H1 (cell line): ENCODE measurements around the gene ATP13A3. TPM values are rescaled to one million over a fixed set of nuclear protein-coding genes. Genes with fewer than 3 reads are reported as not detected.

Experiments
- CTCF ChIA-PET: fragments of 300-600 bp; sonication (Branson Sonifier 250); formaldehyde crosslinking; loops from one replicate; lab custom pipeline; 2021; ENCODE audit not compliant: partially characterized antibody; lab: Charles Lee
- POLR2A ChIA-PET: fragments of 300-600 bp; sonication (Branson Sonifier 250); formaldehyde crosslinking; loops from one replicate; lab custom pipeline; 2021; ENCODE audit warnings: inconsistent platforms; ENCODE audit not compliant: partially characterized antibody; lab: Charles Lee
- DNase-seq, 2 experiments: peaks; one replicate each; pipeline versions ENCODE4 v3.0.0 to v3.0.0-alpha.2; 2010 to 2022; ENCODE audit warnings: low spot score in 2 of 2, low read depth in 1 of 2, mixed read lengths in 1 of 2
- FAIRE-seq: peaks from 2 replicates; lab custom pipeline; 2011; peaks lifted over from hg19 to GRCh38; lab: Jason Lieb, UNC
- H2AFZ ChIP-seq: 2 replicates; pipeline ENCODE4 v1.8.1; 2012; ENCODE audit warnings: low read length, inconsistent platforms
- H2AK5ac ChIP-seq: 2 replicates; pipeline ENCODE4 v1.6.1; 2013; ENCODE audit warnings: low read depth, low read length
- H2BK120ac ChIP-seq: replicated peaks from 2 replicates; pipeline ENCODE3; 2013; ENCODE audit warnings: low read depth, low read length, inconsistent platforms
- H2BK12ac ChIP-seq: 2 replicates; pipeline ENCODE4 v1.6.1; 2013; ENCODE audit warnings: low read depth, low read length
- H2BK15ac ChIP-seq: 2 replicates; pipeline ENCODE4 v1.6.1; 2013; ENCODE audit warnings: low read length
- H2BK20ac ChIP-seq: 2 replicates; pipeline ENCODE4 v1.6.1; 2013; ENCODE audit warnings: low read length
- H2BK5ac ChIP-seq: 2 replicates; pipeline ENCODE4 v1.6.1; 2013; ENCODE audit warnings: low read depth, low read length
- H3K14ac ChIP-seq: 2 replicates; pipeline ENCODE4 v1.6.1; 2013; ENCODE audit warnings: inconsistent platforms; ENCODE audit not compliant: insufficient read length
- H3K18ac ChIP-seq: 2 replicates; pipeline ENCODE4 v1.6.1; 2013; ENCODE audit warnings: low read length; ENCODE audit errors: extremely low read depth
- H3K23ac ChIP-seq: 2 replicates; pipeline ENCODE4 v1.6.1; 2013; ENCODE audit warnings: inconsistent platforms; ENCODE audit not compliant: insufficient read length
- H3K23me2 ChIP-seq: 2 replicates; pipeline ENCODE4 v1.6.1; 2013; ENCODE audit warnings: low read depth, low read length
- H3K27ac ChIP-seq: 2 replicates; pipeline ENCODE4 v1.6.1; 2011; ENCODE audit warnings: low read depth, low read length, inconsistent platforms
- H3K27me3 ChIP-seq, 4 experiments: replicated peaks in 1 of 4; 1 replicate in 1 of 4; 2 replicates in 3 of 4; pipeline versions ENCODE4 v1.6.1 to v1.8.1; 2011 to 2013; ENCODE audit warnings: low read length in 3 of 4, mild to moderate bottlenecking in 3 of 4, inconsistent platforms in 2 of 4, mixed read lengths in 2 of 4, moderate library complexity in 1 of 4; ENCODE audit not compliant: control insufficient read depth in 3 of 4, insufficient read depth in 3 of 4; ENCODE audit errors: extremely low read depth in 1 of 4
- H3K36me3 ChIP-seq, 4 experiments: 2 replicates each; pipeline versions ENCODE4 v1.6.1 to v1.8.1; 2011 to 2013; ENCODE audit warnings: mild to moderate bottlenecking in 4 of 4, low read length in 3 of 4, moderate library complexity in 2 of 4, control low read depth in 1 of 4, inconsistent platforms in 1 of 4; ENCODE audit not compliant: insufficient read depth in 4 of 4, control insufficient read depth in 2 of 4
- H3K4ac ChIP-seq: replicated peaks from 2 replicates; pipeline ENCODE3; 2013; ENCODE audit warnings: low read length, low read depth, mixed read lengths, inconsistent platforms; ENCODE audit not compliant: insufficient read length
- H3K4me1 ChIP-seq, 4 experiments: replicated peaks in 1 of 4; 1 replicate in 1 of 4; 2 replicates in 3 of 4; pipeline versions ENCODE4 v1.6.1 to v1.8.1; 2011 to 2013; ENCODE audit warnings: low read length in 3 of 4, inconsistent platforms in 2 of 4, mixed read lengths in 1 of 4; ENCODE audit not compliant: insufficient read depth in 4 of 4, control insufficient read depth in 3 of 4
- H3K4me2 ChIP-seq, 2 experiments: 2 replicates each; pipeline versions ENCODE4 v1.6.1 to v1.8.1; 2011 to 2013; ENCODE audit warnings: low read depth in 2 of 2, low read length in 2 of 2, control low read depth in 1 of 2, inconsistent platforms in 1 of 2, mild to moderate bottlenecking in 1 of 2; ENCODE audit not compliant: insufficient read depth in 1 of 2
- H3K4me3 ChIP-seq, 4 experiments: fragments of 200-600, 300-600 bp in 1 of 4; sonication (generic), shearing (Covaris generic), sonication (Bioruptor Twin) in 1 of 4; 2 replicates each; pipeline versions ENCODE4 v1.5.1 to v1.8.1; 2011 to 2016; ENCODE audit warnings: low read length in 4 of 4, low read depth in 3 of 4, control low read depth in 2 of 4, inconsistent platforms in 2 of 4, mild to moderate bottlenecking in 2 of 4, mixed read lengths in 1 of 4, moderate library complexity in 1 of 4; ENCODE audit not compliant: insufficient read depth in 2 of 4; ENCODE audit errors: extremely low read depth in 1 of 4
- H3K56ac ChIP-seq: replicated peaks from 2 replicates; pipeline ENCODE3; 2013; ENCODE audit warnings: low read depth, mild to moderate bottlenecking, mixed read lengths, low read length, inconsistent platforms; ENCODE audit not compliant: insufficient read length
- H3K79me1 ChIP-seq: 2 replicates; pipeline ENCODE4 v1.6.1; 2013; ENCODE audit warnings: low read depth, low read length, control low read depth
- H3K79me2 ChIP-seq, 2 experiments: 2 replicates each; pipeline versions ENCODE4 v1.6.1 to v1.8.1; 2012 to 2013; ENCODE audit warnings: low read length in 2 of 2, mild to moderate bottlenecking in 2 of 2, inconsistent platforms in 1 of 2; ENCODE audit not compliant: insufficient read depth in 2 of 2, control insufficient read depth in 1 of 2
- H3K9ac ChIP-seq, 4 experiments: replicated peaks in 1 of 4; 1 replicate in 1 of 4; 2 replicates in 3 of 4; pipeline versions ENCODE4 v1.6.1 to v1.8.1; 2011 to 2013; ENCODE audit warnings: low read depth in 3 of 4, low read length in 3 of 4, control low read depth in 2 of 4, mild to moderate bottlenecking in 2 of 4, moderate library complexity in 2 of 4, inconsistent platforms in 1 of 4; ENCODE audit errors: extremely low read depth in 1 of 4
- H3K9me3 ChIP-seq, 2 experiments: 2 replicates each; pipeline versions ENCODE4 v1.6.1 to v1.8.1; 2012 to 2013; ENCODE audit warnings: mild to moderate bottlenecking in 2 of 2, moderate library complexity in 2 of 2, control low read depth in 1 of 2, inconsistent platforms in 1 of 2, low read depth in 1 of 2, low read length in 1 of 2, mixed read lengths in 1 of 2; ENCODE audit not compliant: insufficient read depth in 2 of 2
- H4K20me1 ChIP-seq, 2 experiments: replicated peaks in 1 of 2; 2 replicates each; pipeline versions ENCODE3 to v1.8.1; 2011 to 2013; ENCODE audit warnings: inconsistent platforms in 2 of 2, low read length in 2 of 2, mild to moderate bottlenecking in 1 of 2; ENCODE audit not compliant: insufficient read depth in 2 of 2, control insufficient read depth in 1 of 2
- H4K5ac ChIP-seq: 2 replicates; pipeline ENCODE4 v1.6.1; 2013; ENCODE audit warnings: low read length, low read depth, mixed read lengths, inconsistent platforms; ENCODE audit not compliant: insufficient read length
- H4K8ac ChIP-seq: 2 replicates; pipeline ENCODE4 v1.8.0; 2013; ENCODE audit warnings: mild to moderate bottlenecking, moderate library complexity, low read length, inconsistent platforms; ENCODE audit not compliant: insufficient read depth; ENCODE audit errors: extremely low read depth
- H4K91ac ChIP-seq: replicated peaks from 2 replicates; pipeline ENCODE3; 2013; ENCODE audit warnings: low read length, mixed read lengths, inconsistent platforms; ENCODE audit not compliant: insufficient read length
- BACH1 ChIP-seq: IDR thresholded peaks from 2 replicates; pipeline ENCODE4 v1.6.1; 2012; ENCODE audit warnings: low read length, improper control_type of control experiment
- BCL11A ChIP-seq, 2 experiments: IDR thresholded peaks; one replicate each; pipeline ENCODE4 v1.6.1; 2011; ENCODE audit warnings: low read depth in 2 of 2, low read length in 2 of 2, mild to moderate bottlenecking in 2 of 2
- CEBPB ChIP-seq: IDR thresholded peaks from 2 replicates; pipeline ENCODE4 v1.6.1; 2012; ENCODE audit warnings: low read depth, low read length
- CHD2 ChIP-seq: IDR thresholded peaks from 2 replicates; pipeline ENCODE4 v1.6.1; 2012; ENCODE audit warnings: low read length, improper control_type of control experiment
- HDAC6 ChIP-seq: IDR thresholded peaks from one replicate; pipeline ENCODE4 v1.7.1; 2012; ENCODE audit warnings: low read depth, mild to moderate bottlenecking, inconsistent platforms, low read length, moderate library complexity
- PHF8 ChIP-seq: fragments of 200-600 bp; sonication (generic); conservative IDR thresholded peaks from 2 replicates; pipeline ENCODE4 v1.7.1; 2012; ENCODE audit warnings: low read depth, mild to moderate bottlenecking, inconsistent platforms, low read length, moderate library complexity
- RAD21 ChIP-seq, 2 experiments: IDR thresholded peaks in 1 of 2; conservative IDR thresholded peaks in 1 of 2; 2 replicates each; pipeline ENCODE4 v1.6.1; 2011; ENCODE audit warnings: low read depth in 2 of 2, low read length in 2 of 2, improper control_type of control experiment in 1 of 2, inconsistent platforms in 1 of 2, mild to moderate bottlenecking in 1 of 2, moderate library complexity in 1 of 2
- SAP30 ChIP-seq: fragments of 300-600 bp; sonication (generic); IDR thresholded peaks from 2 replicates; pipeline ENCODE4 v1.7.1; 2012; ENCODE audit warnings: low read length, moderate library complexity, mild to moderate bottlenecking, inconsistent platforms; ENCODE audit not compliant: insufficient read depth, insufficient replicate concordance
- SIRT6 ChIP-seq: IDR thresholded peaks from one replicate; pipeline ENCODE4 v1.7.1; 2012; ENCODE audit warnings: low read length, inconsistent platforms
- SP1 ChIP-seq: IDR thresholded peaks from 2 replicates; pipeline ENCODE4 v1.6.1; 2011; ENCODE audit warnings: low read depth, low read length
- SRF ChIP-seq: IDR thresholded peaks from 2 replicates; pipeline ENCODE4 v1.6.1; 2011; ENCODE audit warnings: mild to moderate bottlenecking, low read depth, low read length, moderate library complexity
- SUZ12 ChIP-seq: fragments of 200-600 bp; sonication (generic); IDR thresholded peaks from 2 replicates; pipeline ENCODE4 v1.6.1; 2012; ENCODE audit warnings: mild to moderate bottlenecking, inconsistent platforms, low read length, moderate library complexity, mixed read lengths
- TCF12 ChIP-seq: IDR thresholded peaks from 2 replicates; pipeline ENCODE4 v1.6.1; 2011; ENCODE audit warnings: low read depth, mild to moderate bottlenecking, low read length
- TEAD4 ChIP-seq: IDR thresholded peaks from 2 replicates; pipeline ENCODE4 v1.6.1; 2012; ENCODE audit warnings: low read depth, low read length, inconsistent platforms, mixed read lengths
- YY1 ChIP-seq: IDR thresholded peaks from 2 replicates; pipeline ENCODE4 v1.6.1; 2011; ENCODE audit warnings: low read depth, mild to moderate bottlenecking, low read length
- ZNF274 ChIP-seq: IDR thresholded peaks from 2 replicates; pipeline ENCODE4 v1.7.0; 2012; ENCODE audit warnings: low read length, borderline replicate concordance; ENCODE audit errors: extremely low read depth
- WGBS, 2 experiments: shearing (Covaris generic) in 1 of 2; methylation state at CpG; one replicate each; pipeline versions ENCODE4 v1.1.6 to v1.1.7; 2013 to 2015; ENCODE audit warnings: low lambda C conversion rate in 2 of 2, mixed read lengths in 2 of 2, inconsistent platforms in 1 of 2, low coverage in 1 of 2, missing lambda C conversion rate in 1 of 2; ENCODE audit not compliant: insufficient replicate concordance in 2 of 2, insufficient coverage in 1 of 2, insufficient read length in 1 of 2; ENCODE audit errors: extremely low coverage in 1 of 2, missing lambda C conversion rate in 1 of 2; 5-methylcytosine and 5-hydroxymethylcytosine counted together
- polyA plus RNA-seq, 7 experiments: library from polyadenylated mRNA; depleted of rRNA in 3 of 7; stranded (reverse) in 5 of 7; unstranded in 2 of 7; fragments of >200 nt in 5 of 7; fragments of 200-250 nt in 2 of 7; gene quantifications; 1 replicate in 5 of 7; 2 replicates in 1 of 7; 4 replicates in 1 of 7; pipeline versions ENCODE4 v1.2.1 to v1.2.3, GENCODE V29; 2011 to 2013; ENCODE audit warnings: missing spikeins in 2 of 7, mixed read lengths in 2 of 7
- total RNA-seq: library from RNA; stranded (reverse); fragmentation: NEBNext Ultra II Directional; extraction: Animal tissue kit (Norgen Biotek cat#: 25700); gene quantifications from 2 replicates; pipeline ENCODE4 v1.2.1, GENCODE V29; 2021

The ATP13A3 gene
- total and polyA plus RNA-seq, 2 of the 8 experiments (the other 6 are each of a cell fraction or from before 2014, with no cell fraction given), result 18.6 to 92.2 TPM

DNA sequence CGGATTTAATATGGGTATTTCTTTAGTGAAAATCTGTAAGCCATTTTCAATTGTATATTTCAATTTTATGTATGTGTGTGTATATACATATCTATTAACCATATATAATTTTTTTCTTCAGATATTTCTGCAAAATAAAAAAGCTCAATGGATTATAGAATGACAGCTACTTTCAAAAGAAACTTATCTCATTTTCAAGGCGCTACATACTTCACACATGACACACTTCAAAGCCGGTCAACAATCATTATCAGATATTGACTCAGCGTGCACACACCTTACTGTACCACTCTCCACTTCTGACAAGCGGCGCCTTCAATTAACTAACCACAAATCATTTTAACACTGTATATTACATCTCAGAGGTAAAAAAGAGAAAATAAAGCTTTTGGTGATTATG, 39.6 kb downstream of the ATP13A3 start:
- Histone ChIP-seq H2AK5ac (no peak overlapping the region), H4K91ac (no peak overlapping the region), H3K9me3 (no peaks in the 10 kb centered on the region), H3K27ac (no peak overlapping the region), H2BK12ac (no peak overlapping the region), H3K56ac (no peak overlapping the region), H2AFZ (no peak overlapping the region), H4K20me1 (no peaks in the 10 kb centered on the region), H4K5ac (no peak overlapping the region), H4K8ac (no peak overlapping the region), H3K9ac (no peak overlapping the region), H3K23ac (no peak overlapping the region), H3K4ac (no peak overlapping the region), H3K79me1 (no peaks in the 10 kb centered on the region), H3K4me1 (no peaks in the 10 kb centered on the region), H2BK20ac (no peak overlapping the region), H3K4me2 (no peak overlapping the region), H3K14ac (no peak overlapping the region), H3K36me3 (peaks cover 2 to 65% (median 33%) of the 10 kb centered on the region in 4 experiments), H3K18ac (no peak overlapping the region), H3K4me3 (no peak overlapping the region), H3K79me2 (no peaks in the 10 kb centered on the region), H3K27me3 (peaks cover 0 to 2% (median 0%) of the 10 kb centered on the region in 4 experiments; a peak in 1 of 7 replicates), H3K23me2 (no peaks in the 10 kb centered on the region), H2BK15ac (no peak overlapping the region), H2BK5ac (no peak overlapping the region), H2BK120ac (no peak overlapping the region)
- POLR2A ChIA-PET, result no interaction called here
- FAIRE-seq (no peak), DNase-seq (no peak)
- CTCF ChIA-PET, result interaction anchor here (0.7 to 2.0 kb wide), 7 partner anchors 10 to 147 kb away, joined by 3 to 8 read pairs (median 5); no protein-coding TSS in a partner anchor
- 96% methylated on average over 6 of the region's 6 CpGs; no CpG with 5 or more reads in 1 of the 2 experiments for WGBS, 2 experiments
- TF ChIP-seq YY1, result no peak
- no peak for TF ChIP-seq TCF12
- no peak for TF ChIP-seq SIRT6
- TF ChIP-seq BCL11A (IDR thresholded peaks at IDR 0.05; ENCODE audit: low read depth in 2 of 2, low read length in 2 of 2), result no peak
- no peak for TF ChIP-seq CHD2
- TF ChIP-seq RAD21 (IDR thresholded peaks at IDR 0.05 in 1 of 2, conservative IDR thresholded peaks at IDR 0.05 in 1 of 2; ENCODE audit: low read depth in 2 of 2, low read length in 2 of 2), result no peak
- TF ChIP-seq BACH1, result no peak
- no peak for TF ChIP-seq CEBPB
- TF ChIP-seq PHF8, result no peak
- TF ChIP-seq SP1, result no peak
- TF ChIP-seq ZNF274, result no peak
- TF ChIP-seq SRF, result no peak
- TF ChIP-seq SAP30, result no peak
- TF ChIP-seq SUZ12, result no peak
- TF ChIP-seq HDAC6, result no peak
- TF ChIP-seq TEAD4, result no peak
